ENCODE results near the gene CNOT6.

Gene CNOT6

DNA sequence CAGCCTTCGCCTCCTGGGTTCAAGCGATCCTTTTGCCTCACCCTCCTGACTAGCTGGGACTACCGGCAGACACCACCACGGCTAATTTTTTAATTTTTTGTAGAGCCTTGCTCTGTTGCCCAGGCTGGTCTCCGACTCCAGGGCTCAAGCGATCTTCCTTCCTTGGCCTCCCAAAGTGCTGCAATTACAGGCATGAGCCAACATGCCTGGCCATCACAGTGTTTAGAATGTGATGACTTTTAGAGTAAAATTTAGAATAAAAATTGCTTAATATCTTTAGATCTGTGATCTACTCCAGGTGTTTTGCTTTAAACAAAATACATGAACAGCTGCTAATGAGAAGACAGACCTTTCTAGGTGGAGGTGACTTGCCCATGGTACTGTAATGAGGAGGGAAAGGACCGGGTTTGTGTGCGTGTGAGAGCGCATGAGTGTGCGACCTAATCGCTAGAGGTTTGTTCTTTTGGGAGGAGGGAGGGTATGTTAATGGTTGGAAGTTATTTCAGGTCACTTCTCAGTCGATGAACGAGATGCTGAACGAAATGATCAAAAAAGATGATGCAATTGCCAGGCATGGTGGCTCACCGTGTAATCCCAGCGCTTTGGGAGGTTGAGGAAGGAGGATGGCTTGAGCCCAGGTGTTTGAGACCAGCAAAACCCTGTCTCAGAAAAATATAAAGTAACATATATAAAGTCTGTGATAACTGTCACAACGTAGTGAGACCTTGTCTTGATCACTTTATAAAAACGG is 2.0 kb downstream of the CNOT6 start:
- TF ChIP-seq, protein P1, sequence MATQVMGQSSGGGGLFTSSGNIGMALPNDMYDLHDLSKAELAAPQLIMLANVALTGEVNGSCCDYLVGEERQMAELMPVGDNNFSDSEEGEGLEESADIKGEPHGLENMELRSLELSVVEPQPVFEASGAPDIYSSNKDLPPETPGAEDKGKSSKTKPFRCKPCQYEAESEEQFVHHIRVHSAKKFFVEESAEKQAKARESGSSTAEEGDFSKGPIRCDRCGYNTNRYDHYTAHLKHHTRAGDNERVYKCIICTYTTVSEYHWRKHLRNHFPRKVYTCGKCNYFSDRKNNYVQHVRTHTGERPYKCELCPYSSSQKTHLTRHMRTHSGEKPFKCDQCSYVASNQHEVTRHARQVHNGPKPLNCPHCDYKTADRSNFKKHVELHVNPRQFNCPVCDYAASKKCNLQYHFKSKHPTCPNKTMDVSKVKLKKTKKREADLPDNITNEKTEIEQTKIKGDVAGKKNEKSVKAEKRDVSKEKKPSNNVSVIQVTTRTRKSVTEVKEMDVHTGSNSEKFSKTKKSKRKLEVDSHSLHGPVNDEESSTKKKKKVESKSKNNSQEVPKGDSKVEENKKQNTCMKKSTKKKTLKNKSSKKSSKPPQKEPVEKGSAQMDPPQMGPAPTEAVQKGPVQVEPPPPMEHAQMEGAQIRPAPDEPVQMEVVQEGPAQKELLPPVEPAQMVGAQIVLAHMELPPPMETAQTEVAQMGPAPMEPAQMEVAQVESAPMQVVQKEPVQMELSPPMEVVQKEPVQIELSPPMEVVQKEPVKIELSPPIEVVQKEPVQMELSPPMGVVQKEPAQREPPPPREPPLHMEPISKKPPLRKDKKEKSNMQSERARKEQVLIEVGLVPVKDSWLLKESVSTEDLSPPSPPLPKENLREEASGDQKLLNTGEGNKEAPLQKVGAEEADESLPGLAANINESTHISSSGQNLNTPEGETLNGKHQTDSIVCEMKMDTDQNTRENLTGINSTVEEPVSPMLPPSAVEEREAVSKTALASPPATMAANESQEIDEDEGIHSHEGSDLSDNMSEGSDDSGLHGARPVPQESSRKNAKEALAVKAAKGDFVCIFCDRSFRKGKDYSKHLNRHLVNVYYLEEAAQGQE (IDR thresholded peaks at IDR 0.05; ENCODE audit: insufficient read depth in 1 of 2, low read depth in 2 of 2, low read length in 2 of 2) = no peak
- TF ChIP-seq SIN3A (IDR thresholded peaks at IDR 0.05; ENCODE audit: borderline replicate concordance, insufficient read depth, low read length) = no peak
- no peak for TF ChIP-seq POLR2AphosphoS5 (IDR thresholded peaks at IDR 0.05; ENCODE audit: low read depth, low read length)
- TF ChIP-seq FOXP2 (optimal IDR thresholded peaks at IDR 0.05; ENCODE audit: borderline replicate concordance, extremely low read depth, extremely low read length, insufficient read depth) = no peak
- TF ChIP-seq TAF1 (IDR thresholded peaks at IDR 0.05; ENCODE audit: borderline replicate concordance, insufficient read depth, low read length) = no peak

DNA sequence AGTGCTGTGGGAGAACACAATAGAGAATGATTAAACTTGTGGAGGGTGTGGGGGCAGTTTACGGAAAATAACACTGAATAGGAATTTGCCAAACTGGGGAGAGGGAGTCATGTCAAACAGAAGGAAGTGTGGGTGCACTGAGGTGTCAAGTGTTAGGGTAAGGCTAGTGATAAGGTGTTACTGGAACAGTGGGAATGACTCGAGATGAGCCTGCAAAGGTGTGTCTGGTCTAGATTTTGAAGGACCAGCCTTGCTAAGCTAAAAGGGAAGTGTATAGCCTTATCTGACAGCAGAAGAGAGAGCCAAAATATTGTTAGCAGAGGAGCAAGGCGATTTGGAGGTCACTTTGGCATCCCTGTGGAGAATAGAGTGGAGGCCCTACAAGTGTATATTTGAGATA is 4.2 kb downstream of the CNOT6 start:
- TF ChIP-seq SIN3A (IDR thresholded peaks at IDR 0.05; ENCODE audit: borderline replicate concordance, insufficient read depth, low read length) = no peak

GRCh38 chr5:180499684-180500083 is 5.5 kb downstream of the CNOT6 start:
- TF ChIP-seq FOXP2 (optimal IDR thresholded peaks at IDR 0.05; ENCODE audit: borderline replicate concordance, extremely low read depth, extremely low read length, insufficient read depth) (no peak), TAF1 (IDR thresholded peaks at IDR 0.05; ENCODE audit: borderline replicate concordance, insufficient read depth, low read length) (no peak), SIN3A (IDR thresholded peaks at IDR 0.05; ENCODE audit: borderline replicate concordance, insufficient read depth, low read length) (no peak), POLR2AphosphoS5 (IDR thresholded peaks at IDR 0.05; ENCODE audit: low read depth, low read length) (no peak)
- TF ChIP-seq, protein P1 (IDR thresholded peaks at IDR 0.05; ENCODE audit: insufficient read depth in 1 of 2, low read depth in 2 of 2, low read length in 2 of 2) = no peak

DNA sequence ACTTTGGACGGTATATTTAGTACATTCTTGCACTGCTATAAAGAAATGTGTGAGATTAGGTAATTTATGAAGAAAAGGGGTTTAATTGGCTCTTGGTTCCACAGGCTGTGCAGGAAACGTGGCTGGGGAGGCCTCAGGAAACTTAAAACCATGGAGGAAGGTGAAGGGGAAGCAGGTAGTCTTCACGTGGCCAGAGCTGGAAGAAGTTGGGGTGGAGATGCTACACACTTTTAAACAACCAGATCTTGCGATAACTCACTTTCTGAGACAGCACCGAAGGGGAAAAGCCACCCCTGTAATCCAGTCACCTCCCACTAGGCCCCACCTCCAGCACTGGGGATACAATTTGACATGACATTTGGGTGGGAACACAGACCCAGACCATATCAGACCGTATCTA is 13.5 kb downstream of the CNOT6 start:
- TF ChIP-seq SIN3A (IDR thresholded peaks at IDR 0.05; ENCODE audit: borderline replicate concordance, insufficient read depth, low read length) (no peak), TAF1 (IDR thresholded peaks at IDR 0.05; ENCODE audit: borderline replicate concordance, insufficient read depth, low read length) (no peak), FOXP2 (optimal IDR thresholded peaks at IDR 0.05; ENCODE audit: borderline replicate concordance, extremely low read depth, extremely low read length, insufficient read depth) (no peak), POLR2AphosphoS5 (IDR thresholded peaks at IDR 0.05; ENCODE audit: low read depth, low read length) (no peak)
- TF ChIP-seq, protein P1 (IDR thresholded peaks at IDR 0.05; ENCODE audit: insufficient read depth in 1 of 2, low read depth in 2 of 2, low read length in 2 of 2) = no peak

GRCh38 chr5:180515294-180515693 is 21.1 kb downstream of the CNOT6 start:
- TF ChIP-seq FOXP2 (optimal IDR thresholded peaks at IDR 0.05; ENCODE audit: borderline replicate concordance, extremely low read depth, extremely low read length, insufficient read depth) = no peak
- TF ChIP-seq, protein P1 (IDR thresholded peaks at IDR 0.05; ENCODE audit: insufficient read depth in 1 of 2, low read depth in 2 of 2, low read length in 2 of 2) = no peak
- TF ChIP-seq SIN3A (IDR thresholded peaks at IDR 0.05; ENCODE audit: borderline replicate concordance, insufficient read depth, low read length) = no peak
- no peak for TF ChIP-seq POLR2AphosphoS5 (IDR thresholded peaks at IDR 0.05; ENCODE audit: low read depth, low read length)
- TF ChIP-seq TAF1 (IDR thresholded peaks at IDR 0.05; ENCODE audit: borderline replicate concordance, insufficient read depth, low read length) = no peak
